MM.1S (cell line): ENCODE data around the gene SLITRK4.

ENCODE experiments used
- DNase-seq: peaks from one replicate; pipeline ENCODE4 v3.0.0-alpha.2; 2015
- H2AFZ ChIP-seq: fragments of 300-600 bp; sonication (generic); 2 replicates; pipeline ENCODE4 v1.6.0; 2016; ENCODE audit warnings: antibody characterized with exemption, low read length
- H3F3A ChIP-seq: fragments of 300-600 bp; sonication (generic); 2 replicates; pipeline ENCODE4 v1.6.1; 2016; ENCODE audit warnings: mild to moderate bottlenecking, antibody characterized with exemption, low read length, moderate library complexity, mixed read lengths; ENCODE audit not compliant: insufficient read depth
- H3K27ac ChIP-seq: fragments of 300-600 bp; sonication (generic); 2 replicates; pipeline ENCODE4 v1.5.1; 2016; ENCODE audit warnings: mild to moderate bottlenecking, low read length
- H3K27me3 ChIP-seq: fragments of 300-600 bp; sonication (generic); replicated peaks from 2 replicates; pipeline ENCODE4 v1.6.0; 2016; ENCODE audit warnings: low read length; ENCODE audit not compliant: insufficient read depth
- H3K36me3 ChIP-seq: fragments of 300-600 bp; sonication (generic); replicated peaks from 2 replicates; pipeline ENCODE4 v1.6.1; 2016; ENCODE audit warnings: mild to moderate bottlenecking, low read length, mixed read lengths; ENCODE audit not compliant: insufficient read depth
- H3K4me1 ChIP-seq: fragments of 300-600 bp; sonication (generic); 2 replicates; pipeline ENCODE4 v1.6.1; 2016; ENCODE audit warnings: low read length, mixed read lengths
- H3K4me2 ChIP-seq: fragments of 300-600 bp; sonication (generic); 2 replicates; pipeline ENCODE4 v1.6.0; 2016; ENCODE audit warnings: low read depth, low read length
- H3K4me3 ChIP-seq: fragments of 300-600 bp; sonication (generic); 2 replicates; pipeline ENCODE4 v1.5.1; 2016; ENCODE audit warnings: low read length, mixed read lengths
- H3K79me2 ChIP-seq: fragments of 300-600 bp; sonication (generic); 2 replicates; pipeline ENCODE4 v1.6.1; 2016; ENCODE audit warnings: mixed run types, low read length, mixed read lengths
- H3K9ac ChIP-seq: fragments of 300-600 bp; sonication (generic); 2 replicates; pipeline ENCODE4 v1.6.1; 2016; ENCODE audit warnings: low read length, mixed read lengths
- H3K9me2 ChIP-seq: fragments of 300-600 bp; sonication (generic); replicated peaks from 2 replicates; pipeline ENCODE4 v1.6.1; 2016; ENCODE audit warnings: mild to moderate bottlenecking, low read length, mixed read lengths; ENCODE audit not compliant: insufficient read depth
- H3K9me3 ChIP-seq: fragments of 300-600 bp; sonication (generic); replicated peaks from 2 replicates; pipeline ENCODE4 v1.6.1; 2016; ENCODE audit warnings: mild to moderate bottlenecking, low read length, mixed read lengths; ENCODE audit not compliant: insufficient read depth
- H4K20me1 ChIP-seq: fragments of 300-600 bp; sonication (generic); 2 replicates; pipeline ENCODE4 v1.6.1; 2016; ENCODE audit warnings: mild to moderate bottlenecking, low read length, moderate library complexity, mixed read lengths; ENCODE audit not compliant: insufficient read depth
- CTCF ChIP-seq: fragments of 300-600 bp; sonication (generic); IDR thresholded peaks from 2 replicates; pipeline ENCODE4 v1.5.1; 2016; ENCODE audit warnings: antibody characterized with exemption, low read length, mixed read lengths
- EZH2 ChIP-seq: fragments of 300-600 bp; sonication (generic); optimal IDR thresholded peaks from 2 replicates; pipeline ENCODE3; 2017; ENCODE audit warnings: low read depth, mild to moderate bottlenecking, antibody characterized with exemption, low read length, mixed read lengths
- EZH2phosphoT487 ChIP-seq: fragments of 300-600 bp; sonication (generic); IDR thresholded peaks from 2 replicates; pipeline ENCODE4 v1.6.1; 2018; ENCODE audit warnings: antibody characterized with exemption, low read length

SLITRK4 gene

GRCh38 chrX:143581240-143581639 is 54.7 kb downstream of the SLITRK4 start:
- no peak overlapping the region for H2AFZ ChIP-seq
- H3K79me2 ChIP-seq: no peaks in the 10 kb centered on the region
- H3K9ac ChIP-seq: no peak overlapping the region
- TF ChIP-seq EZH2 (no peak), CTCF (no peak), EZH2phosphoT487 (no peak)
- H3K4me2 ChIP-seq: peak overlapping the region; percentile 23; the same call in 1 of the 2 replicates
- H4K20me1 ChIP-seq: no peaks in the 10 kb centered on the region
- no peaks in the 10 kb centered on the region for H3K9me2 ChIP-seq
- H3K4me3 ChIP-seq: no peak overlapping the region
- no peaks in the 10 kb centered on the region for H3F3A ChIP-seq
- DNase-seq: peak; percentile 63
- no peaks in the 10 kb centered on the region; the same call in 1 of the 2 replicates for H3K9me3 ChIP-seq
- H3K27me3 ChIP-seq: no peaks in the 10 kb centered on the region
- no peaks in the 10 kb centered on the region for H3K36me3 ChIP-seq
- H3K27ac ChIP-seq: peak overlapping the region; percentile 62; the same call in 1 of the 2 replicates
- H3K4me1 ChIP-seq: peaks cover 33% of the 10 kb centered on the region

GRCh38 chrX:143580266-143580665 is 55.6 kb downstream of the SLITRK4 start:
- Histone ChIP-seq H4K20me1 (no peaks in the 10 kb centered on the region), H3K4me1 (peaks cover 33% of the 10 kb centered on the region), H3K27me3 (no peaks in the 10 kb centered on the region), H2AFZ (0 out of 2 replicates have a peak overlapping the region, but pooled peaks have one; percentile 21), H3K36me3 (no peaks in the 10 kb centered on the region), H3K4me2 (no peak overlapping the region), H3K9me2 (no peaks in the 10 kb centered on the region), H3K79me2 (no peaks in the 10 kb centered on the region), H3F3A (no peaks in the 10 kb centered on the region), H3K9ac (no peak overlapping the region), H3K4me3 (no peak overlapping the region), H3K9me3 (no peaks in the 10 kb centered on the region; the same call in 1 of the 2 replicates), H3K27ac (peak overlapping the region; percentile 62)
- peak; percentile 14 for DNase-seq
- TF ChIP-seq EZH2phosphoT487 (no peak), CTCF (no peak), EZH2 (no peak)
